Measurements from ENCODE around the gene LHPP.
"Not testable (repeated sequence)": the region's sequence is repeated elsewhere in the genome, so short reads cannot be mapped to it uniquely, and the experiment has no call there.

LHPP gene

GRCh38 chr10:124543971-124544370 lies 82.3 kb downstream of the LHPP start:
- ChIA-PET CTCF (interaction anchor here (0.7 kb wide), 1 partner anchor 201 kb away, joined by 7 read pairs; no protein-coding TSS in a partner anchor), POLR2A (ENCODE audit: low non-redundant PET) (no interaction called here)
- TF ChIP-seq CTCF (conservative IDR thresholded peaks at IDR 0.05; ENCODE audit: low read depth): no peak
- H3K27ac ChIP-seq: no peak overlapping the region
- no peak for DNase-seq (ENCODE audit: low spot score)

- no peak for TF ChIP-seq CTCF (conservative IDR thresholded peaks at IDR 0.05; ENCODE audit: low read depth)
- ChIA-PET POLR2A (ENCODE audit: low non-redundant PET) (no interaction called here), CTCF (interaction anchor here (1.0 kb wide), 1 partner anchor 15 kb away, joined by 7 read pairs; no protein-coding TSS in a partner anchor)
- DNase-seq (ENCODE audit: low spot score): no peak
- H3K27ac ChIP-seq: no peak overlapping the region
Measured at GRCh38 chr10:124544711-124545110, 83.1 kb downstream of the LHPP start.

GRCh38 chr10:124545351-124546054 lies 83.9 kb downstream of the LHPP start:
- ChIA-PET POLR2A (ENCODE audit: low non-redundant PET) (interaction anchor here (0.6 kb wide), 1 partner anchor 277 kb away, joined by 3 read pairs; no protein-coding TSS in a partner anchor), CTCF (interaction anchor here (0.6 to 1.0 kb wide), 2 partner anchors 16 to 285 kb away, joined by 4 to 7 read pairs; no protein-coding TSS in a partner anchor)
- DNase-seq (ENCODE audit: low spot score): no peak
- TF ChIP-seq CTCF (conservative IDR thresholded peaks at IDR 0.05; ENCODE audit: low read depth): no peak
- H3K27ac ChIP-seq: no peak overlapping the region

GRCh38 chr10:124546055-124546369 lies 84.4 kb downstream of the LHPP start:
- ChIA-PET POLR2A (ENCODE audit: low non-redundant PET) (interaction anchor here (0.6 kb wide), 1 partner anchor 277 kb away, joined by 3 read pairs; no protein-coding TSS in a partner anchor), CTCF (interaction anchor here (0.6 to 0.7 kb wide), 2 partner anchors 15 to 285 kb away, joined by 3 to 4 read pairs; no protein-coding TSS in a partner anchor)
- no peak for DNase-seq (ENCODE audit: low spot score)
- H3K27ac ChIP-seq: no peak overlapping the region
- no peak for TF ChIP-seq CTCF (conservative IDR thresholded peaks at IDR 0.05; ENCODE audit: low read depth)

- no peak for TF ChIP-seq CTCF (conservative IDR thresholded peaks at IDR 0.05; ENCODE audit: low read depth)
- CTCF ChIA-PET: interaction anchor here (0.6 to 0.7 kb wide), 2 partner anchors 17 to 1177 kb away, joined by 3 to 6 read pairs; no protein-coding TSS in a partner anchor
- no peak for DNase-seq (ENCODE audit: low spot score)
- no peak overlapping the region for H3K27ac ChIP-seq
- POLR2A ChIA-PET (ENCODE audit: low non-redundant PET): no interaction called here
Measured at GRCh38 chr10:124546957-124547646, 85.5 kb downstream of the LHPP start.

- POLR2A ChIA-PET (ENCODE audit: low non-redundant PET): no interaction called here
- DNase-seq (ENCODE audit: low spot score): no peak
- no peak for TF ChIP-seq CTCF (conservative IDR thresholded peaks at IDR 0.05; ENCODE audit: low read depth)
- CTCF ChIA-PET: no interaction called here
- H3K27ac ChIP-seq: no peak overlapping the region
Measured at GRCh38 chr10:124547647-124548168, 86.1 kb downstream of the LHPP start.

- not testable (repeated sequence) for H3K27ac ChIP-seq; DNase-seq (ENCODE audit: low spot score)
- ChIA-PET POLR2A (ENCODE audit: low non-redundant PET) (interaction anchor here (0.6 kb wide), 1 partner anchor 24 kb away, joined by 4 read pairs; no protein-coding TSS in a partner anchor), CTCF (interaction anchor here (0.6 to 1.0 kb wide), 5 partner anchors 9 to 524 kb away, joined by 3 to 8 read pairs (median 3); no protein-coding TSS in a partner anchor)
Measured at GRCh38 chr10:124549171-124549570, 87.5 kb downstream of the LHPP start.

Data from RWPE1 (cell line).